ENCODE data around the gene VWA8. TPM values are rescaled to one million over a fixed set of nuclear protein-coding genes. Genes with fewer than 3 reads are reported as not detected.

Gene VWA8
- polyA plus RNA-seq, 1 of the 3 experiments (the other 2 are of a cell fraction), result 5.5 TPM

DNA sequence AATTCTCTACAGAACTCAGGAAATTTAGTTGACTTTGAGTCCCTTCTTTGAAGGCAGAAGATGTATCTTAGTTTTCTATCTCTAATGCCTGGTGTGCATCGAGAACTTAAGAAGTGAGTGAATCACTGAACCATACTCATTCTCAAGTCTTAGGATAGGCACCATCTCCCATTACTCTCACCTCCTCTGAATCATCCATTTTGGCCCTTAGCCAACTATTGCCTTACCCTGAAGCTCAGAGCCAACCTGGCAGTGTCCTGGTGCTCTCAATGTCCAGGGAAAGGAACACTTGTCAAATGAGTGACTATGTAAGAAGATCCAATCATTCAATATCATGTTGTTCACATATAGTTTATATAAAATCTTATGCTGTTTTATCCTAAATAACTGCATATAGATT, 357.0 kb downstream of the VWA8 start:
- Histone ChIP-seq H3K4me1 (ENCODE audit: control insufficient read depth in 1 of 2, insufficient read depth in 2 of 2, low read depth in 1 of 2, low read length in 1 of 2) (peaks cover 0 to 16% of the 10 kb centered on the region in 2 experiments; a peak in 3 of 4 replicates), H3K4me2 (no peak overlapping the region), H2AFZ (ENCODE audit: low read depth) (no peak overlapping the region), H3K4me3 (ENCODE audit: low read depth in 2 of 2, low read length in 1 of 2) (no peak overlapping the region), H3K36me3 (replicated peaks in 1 of 2; ENCODE audit: control insufficient read depth in 1 of 2, insufficient read depth in 2 of 2, low read length in 1 of 2) (peaks cover 8 to 12% of the 10 kb centered on the region in 2 experiments), H4K20me1 (ENCODE audit: insufficient read depth) (no peaks in the 10 kb centered on the region), H3K9ac (no peak overlapping the region), H3K9me2 (no peaks in the 10 kb centered on the region), H3K79me2 (ENCODE audit: insufficient read depth) (no peaks in the 10 kb centered on the region), H3K9me3 (no peaks in the 10 kb centered on the region), H3K27ac (ENCODE audit: low read depth in 2 of 2, low read length in 1 of 2) (no peak overlapping the region), H3K27me3 (ENCODE audit: insufficient read depth) (no peaks in the 10 kb centered on the region), H3F3A (replicated peaks; ENCODE audit: insufficient read depth) (peaks cover 4% of the 10 kb centered on the region)
- CTCF ChIA-PET, result interaction anchor here (1.5 kb wide), 1 partner anchor 49 kb away, joined by 3 read pairs; no protein-coding TSS in a partner anchor
- no peak for DNase-seq
- POLR2A ChIA-PET, result no interaction called here
- TF ChIP-seq JUND (IDR thresholded peaks at IDR 0.05) (0 out of 2 replicates have a peak, but pooled peaks have one; percentile 18), NFIC (IDR thresholded peaks at IDR 0.05; ENCODE audit: borderline replicate concordance) (peak; percentile 87), FOSL2 (IDR thresholded peaks at IDR 0.05; ENCODE audit: borderline replicate concordance, low read depth) (peak; percentile 60; the same call in 1 of the 2 replicates), USF1 (IDR thresholded peaks at IDR 0.05; ENCODE audit: borderline replicate concordance, low read depth) (no peak), RXRA (IDR thresholded peaks at IDR 0.05; ENCODE audit: borderline replicate concordance, low read depth) (no peak)
- WGBS (ENCODE audit: low lambda C conversion rate), result 35% methylated on average over 1 of the region's 1 CpG

GRCh38 chr13:41601718-41602445, 359.0 kb downstream of the VWA8 start:
- Histone ChIP-seq H4K20me1 (ENCODE audit: insufficient read depth) (no peaks in the 10 kb centered on the region), H3K9me3 (no peaks in the 10 kb centered on the region), H3K27me3 (ENCODE audit: insufficient read depth) (no peaks in the 10 kb centered on the region), H3K9me2 (no peaks in the 10 kb centered on the region), H3K4me3 (ENCODE audit: low read depth in 2 of 2, low read length in 1 of 2) (no peak overlapping the region), H3K79me2 (ENCODE audit: insufficient read depth) (no peaks in the 10 kb centered on the region), H2AFZ (ENCODE audit: low read depth) (no peak overlapping the region), H3K36me3 (replicated peaks in 1 of 2; ENCODE audit: control insufficient read depth in 1 of 2, insufficient read depth in 2 of 2, low read length in 1 of 2) (peaks cover 5 to 12% of the 10 kb centered on the region in 2 experiments), H3F3A (replicated peaks; ENCODE audit: insufficient read depth) (peaks cover 7% of the 10 kb centered on the region), H3K9ac (no peak overlapping the region), H3K4me1 (ENCODE audit: control insufficient read depth in 1 of 2, insufficient read depth in 2 of 2, low read depth in 1 of 2, low read length in 1 of 2) (peaks cover 0 to 2% of the 10 kb centered on the region in 2 experiments; a peak in 3 of 4 replicates), H3K27ac (ENCODE audit: low read depth in 2 of 2, low read length in 1 of 2) (0 out of 4 replicates have a peak overlapping the region, but pooled peaks of 1 of the 2 experiments have one; percentile 5), H3K4me2 (no peak overlapping the region)
- no peak for DNase-seq
- WGBS (ENCODE audit: low lambda C conversion rate), result 86% methylated on average over 7 of the region's 7 CpGs
- no peak for TF ChIP-seq RAD21 (IDR thresholded peaks at IDR 0.05; ENCODE audit: low read length)
- TF ChIP-seq TCF12 (IDR thresholded peaks at IDR 0.05), result no peak
- TF ChIP-seq, protein P1, sequence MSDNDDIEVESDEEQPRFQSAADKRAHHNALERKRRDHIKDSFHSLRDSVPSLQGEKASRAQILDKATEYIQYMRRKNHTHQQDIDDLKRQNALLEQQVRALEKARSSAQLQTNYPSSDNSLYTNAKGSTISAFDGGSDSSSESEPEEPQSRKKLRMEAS (IDR thresholded peaks at IDR 0.05; ENCODE audit: low read depth), result no peak
- TF ChIP-seq TEAD4 (IDR thresholded peaks at IDR 0.05; ENCODE audit: borderline replicate concordance, insufficient read depth), result no peak
- no peak for TF ChIP-seq FOSL2 (IDR thresholded peaks at IDR 0.05; ENCODE audit: borderline replicate concordance, low read depth)
- TF ChIP-seq EZH2phosphoT487 (IDR thresholded peaks at IDR 0.05; ENCODE audit: borderline replicate concordance, low read depth), result no peak
- no peak for TF ChIP-seq SMC3 (IDR thresholded peaks at IDR 0.05; ENCODE audit: low read depth, low read length)
- CTCF ChIA-PET, result interaction anchor here (2.5 kb wide), 1 partner anchor 12 kb away, joined by 7 read pairs; no protein-coding TSS in a partner anchor
- POLR2A ChIA-PET, result no interaction called here
